ENCODE results near the gene PNRC1.
A peak's percentile ranks its signal among the peaks of the same experiment; 100 is the strongest.
"Not testable (repeated sequence)": the region's sequence is repeated elsewhere in the genome, so short reads cannot be mapped to it uniquely, and the experiment has no call there.

The PNRC1 gene

DNA sequence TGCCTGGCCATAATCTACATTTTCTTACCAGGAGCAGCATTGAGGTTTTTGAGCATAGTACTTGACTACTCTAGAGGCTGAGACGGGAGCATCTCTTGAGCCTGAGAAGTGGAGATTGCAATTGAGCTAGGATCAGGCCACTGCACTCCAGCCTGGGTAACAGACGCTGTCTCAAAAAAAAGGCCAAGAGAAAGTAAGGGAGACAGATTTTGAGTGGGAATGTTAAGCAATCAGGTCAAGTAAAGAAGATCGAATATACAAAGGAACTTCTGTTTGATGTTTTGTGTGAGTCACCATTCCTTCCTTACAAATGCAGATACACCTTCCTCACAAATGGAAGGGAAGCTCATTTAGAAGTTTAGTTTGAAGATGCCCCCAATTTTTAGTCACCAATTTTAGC lies 4.4 kb downstream of the PNRC1 start:
- no peak for DNase-seq (ENCODE audit: low read depth)
- H3K4me3 ChIP-seq (ENCODE audit: low read depth, low read length) = peak overlapping the region; percentile 13

GRCh38 chr6:89085409-89086205 lies 5.1 kb downstream of the PNRC1 start:
- no peak overlapping the region for H3K4me3 ChIP-seq (ENCODE audit: low read depth, low read length)
- no peak for DNase-seq (ENCODE audit: low read depth)

DNA sequence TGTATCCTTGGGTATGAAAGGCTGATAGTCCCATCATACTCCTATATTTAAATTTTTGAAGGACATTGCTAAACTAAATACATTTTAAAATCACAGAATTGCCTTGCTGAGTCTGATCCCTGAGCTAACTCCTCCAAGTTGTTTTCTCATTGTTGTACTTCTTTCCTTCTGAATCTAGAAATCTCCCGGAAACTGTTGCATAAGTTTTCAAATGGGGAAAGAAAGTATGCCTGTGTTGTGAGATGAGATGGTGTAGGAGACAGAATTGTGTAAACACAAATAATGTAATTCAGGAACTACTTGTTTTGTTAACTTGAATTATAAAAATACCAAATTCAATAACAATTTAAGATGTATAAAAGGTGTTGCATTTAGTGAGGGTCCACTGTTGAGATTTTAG lies 7.3 kb downstream of the PNRC1 start:
- no peak for DNase-seq (ENCODE audit: low read depth)
- H3K4me3 ChIP-seq (ENCODE audit: low read depth, low read length) = no peak overlapping the region

- no peak overlapping the region for H3K4me3 ChIP-seq (ENCODE audit: low read depth, low read length)
- DNase-seq (ENCODE audit: low read depth) = no peak
Observed at GRCh38 chr6:89098461-89098860, 17.9 kb downstream of the PNRC1 start.

GRCh38 chr6:89100114-89100513 lies 19.6 kb downstream of the PNRC1 start:
- DNase-seq (ENCODE audit: low read depth) = no peak
- no peak overlapping the region for H3K4me3 ChIP-seq (ENCODE audit: low read depth, low read length)

GRCh38 chr6:89110284-89110683 lies 29.7 kb downstream of the PNRC1 start:
- no peak overlapping the region for H3K4me3 ChIP-seq (ENCODE audit: low read depth, low read length)
- no peak for DNase-seq (ENCODE audit: low read depth)

GRCh38 chr6:89111933-89112332 lies 31.4 kb downstream of the PNRC1 start:
- H3K4me3 ChIP-seq (ENCODE audit: low read depth, low read length) = no peak overlapping the region
- DNase-seq (ENCODE audit: low read depth) = no peak

DNA sequence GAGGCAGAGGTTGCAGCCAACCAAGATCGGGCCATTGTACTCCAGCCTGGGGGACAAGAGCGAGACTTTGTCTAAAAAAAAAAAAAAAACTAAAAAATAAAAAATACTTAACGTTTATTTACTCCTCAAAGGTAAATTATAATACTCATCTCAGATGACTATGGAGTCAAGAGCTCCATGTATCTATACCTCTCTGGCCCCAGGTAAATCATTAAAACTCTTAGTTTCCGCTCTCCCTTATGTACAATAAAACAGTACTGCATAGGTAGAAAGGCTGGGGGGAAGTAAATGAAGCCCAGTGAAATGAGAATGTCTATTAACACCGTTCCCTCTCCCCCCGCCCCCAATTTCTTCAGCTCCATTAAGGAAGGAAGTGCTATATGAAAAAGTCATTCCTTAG lies 36.2 kb downstream of the PNRC1 start:
- no peak for DNase-seq (ENCODE audit: low read depth)
- H3K4me3 ChIP-seq (ENCODE audit: low read depth, low read length) = peak overlapping the region; percentile 65

GRCh38 chr6:89117211-89118108 lies 36.9 kb downstream of the PNRC1 start, which contains the start of gene SRSF12:
TSS of gene SRSF12 (minus strand) at chr6:89118071. CDS start at chr6:89117887, 184 bp downstream.
- no peak for DNase-seq (ENCODE audit: low read depth)
- H3K4me3 ChIP-seq (ENCODE audit: low read depth, low read length) = peak within 1 kb of the TSS; percentile 65

- H3K4me3 ChIP-seq (ENCODE audit: low read depth, low read length) = no peak overlapping the region
- no peak for DNase-seq (ENCODE audit: low read depth)
Observed at GRCh38 chr6:89118931-89119330, 38.4 kb downstream of the PNRC1 start.

DNA sequence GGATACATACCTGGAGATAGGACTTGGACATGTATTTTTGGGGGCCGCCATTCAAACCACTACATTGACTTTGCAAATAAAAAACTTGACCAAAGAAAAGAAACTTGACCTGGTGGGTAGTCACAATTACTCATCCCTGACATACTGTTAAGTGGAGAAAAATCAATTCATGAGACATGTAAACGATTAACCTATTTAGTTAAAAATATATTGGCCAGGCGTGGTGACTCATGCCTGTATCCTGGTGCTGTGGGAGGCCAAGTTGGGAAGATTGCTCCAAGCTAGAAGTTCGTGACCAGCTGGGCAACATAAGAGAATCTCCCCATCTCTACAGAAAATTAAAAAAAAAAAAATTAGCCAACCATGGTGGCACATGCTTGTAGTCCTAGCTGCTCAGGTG lies 39.8 kb downstream of the PNRC1 start:
- H3K4me3 ChIP-seq (ENCODE audit: low read depth, low read length) = no peak overlapping the region

GRCh38 chr6:89121934-89122333 lies 41.4 kb downstream of the PNRC1 start:
- no peak overlapping the region for H3K4me3 ChIP-seq (ENCODE audit: low read depth, low read length)
- DNase-seq (ENCODE audit: low read depth) = no peak

More for the DNA sequence above, 39.8 kb downstream of the PNRC1 start:
- DNase-seq (ENCODE audit: low read depth) = no peak

GRCh38 chr6:89122625-89123024 lies 42.1 kb downstream of the PNRC1 start:
- no peak for DNase-seq (ENCODE audit: low read depth)
- H3K4me3 ChIP-seq (ENCODE audit: low read depth, low read length) = no peak overlapping the region

GRCh38 chr6:89128256-89128671 lies 47.7 kb downstream of the PNRC1 start:
- H3K4me3 ChIP-seq (ENCODE audit: low read depth, low read length); DNase-seq (ENCODE audit: low read depth): not testable (repeated sequence)

- no peak overlapping the region for H3K4me3 ChIP-seq (ENCODE audit: low read depth, low read length)
- DNase-seq (ENCODE audit: low read depth) = no peak
Observed at GRCh38 chr6:89131599-89131998, 51.0 kb downstream of the PNRC1 start.

DNA sequence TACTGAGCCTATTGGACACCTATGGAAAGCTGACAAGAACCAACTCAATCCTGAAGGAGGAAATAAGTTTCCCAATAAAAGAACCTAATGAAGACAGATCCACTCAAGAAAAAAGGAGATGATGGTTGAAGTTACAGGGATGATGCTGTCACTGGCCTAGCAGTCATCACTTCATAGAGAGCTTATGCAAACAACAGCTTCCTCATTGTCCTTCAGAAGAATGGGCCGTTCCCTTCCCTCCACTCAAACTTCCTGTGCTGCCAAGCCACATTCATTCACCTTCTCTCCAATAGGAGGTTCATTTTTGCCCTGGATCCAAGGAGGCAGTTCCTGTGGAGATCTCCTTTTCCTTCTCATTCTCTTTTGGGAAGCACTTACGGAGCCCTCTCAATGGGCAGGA lies 51.5 kb downstream of the PNRC1 start:
- no peak overlapping the region for H3K4me3 ChIP-seq (ENCODE audit: low read depth, low read length)
- no peak for DNase-seq (ENCODE audit: low read depth)

DNA sequence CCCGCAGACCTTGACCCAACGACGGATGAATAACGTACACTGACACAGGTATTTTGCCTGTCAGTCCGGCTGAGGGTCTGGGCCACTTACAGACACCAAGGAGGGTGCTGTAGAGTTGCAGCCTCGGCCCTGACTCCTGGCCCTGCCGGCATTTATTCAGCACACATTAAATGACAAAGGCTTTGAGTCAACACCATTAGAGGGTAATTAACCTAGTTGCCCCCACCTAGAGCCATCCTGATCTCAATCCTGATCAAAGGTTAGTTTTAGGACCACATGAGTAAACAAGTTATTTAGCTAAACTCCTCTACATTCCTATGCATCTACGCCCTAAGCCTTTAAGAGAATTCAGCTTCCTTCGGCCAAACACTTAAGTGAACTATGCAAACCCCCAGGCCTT lies 53.4 kb downstream of the PNRC1 start:
- H3K4me3 ChIP-seq (ENCODE audit: low read depth, low read length) = no peak overlapping the region
- no peak for DNase-seq (ENCODE audit: low read depth)

DNA sequence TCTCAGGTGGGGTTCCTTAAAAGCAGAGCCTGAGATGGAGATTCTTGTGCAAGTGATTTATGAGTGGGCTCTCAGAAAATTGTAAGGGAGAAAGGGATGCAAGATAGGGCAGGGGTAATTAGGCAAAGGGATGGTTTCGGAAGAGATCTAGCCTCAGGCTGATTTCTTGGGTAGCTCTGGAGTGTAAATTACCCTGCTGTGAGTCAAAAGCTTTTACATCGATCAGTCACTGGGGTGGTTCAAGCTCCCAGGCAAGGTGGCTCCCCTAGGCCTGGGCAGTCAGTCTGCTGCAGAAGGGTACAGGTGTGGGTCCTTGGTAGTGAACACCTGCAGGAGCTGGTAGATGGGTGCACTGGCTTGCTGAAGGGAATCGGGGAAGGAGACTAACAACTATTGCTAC lies 54.2 kb downstream of the PNRC1 start:
- H3K4me3 ChIP-seq (ENCODE audit: low read depth, low read length) = no peak overlapping the region
- no peak for DNase-seq (ENCODE audit: low read depth)
